GM23338 (cell line): ENCODE data around the gene PLAC8L1. TPM values are rescaled to one million over a fixed set of nuclear protein-coding genes. Genes with fewer than 3 reads are reported as not detected.
"Not testable (repeated sequence)": the region's sequence is repeated elsewhere in the genome, so short reads cannot be mapped to it uniquely, and the experiment has no call there.

Experiments
- ATAC-seq: fragments of 200-7000 bp; cut with Tn5 transposase; 3 replicates; pipeline ENCODE4 v1.9.1; 2020
- DNase-seq: peaks from one replicate; pipeline ENCODE4 v3.0.0-alpha.2; 2015; ENCODE audit warnings: low spot score
- H2AFZ ChIP-seq: fragments of 200-600 bp; sonication (generic); 2 replicates; pipeline ENCODE4 v1.8.0; 2016; ENCODE audit warnings: antibody characterized with exemption, mild to moderate bottlenecking, moderate library complexity
- H3F3A ChIP-seq: fragments of 200-600 bp; sonication (generic); replicated peaks from 2 replicates; pipeline ENCODE4 v1.8.0; 2017; ENCODE audit warnings: antibody characterized with exemption, mixed run types, low read depth
- H3K27ac ChIP-seq: fragments of 200-600 bp; sonication (generic); 2 replicates; pipeline ENCODE4 v1.6.1; 2016; ENCODE audit warnings: low read depth
- H3K27me3 ChIP-seq: fragments of 200-600 bp; sonication (generic); 2 replicates; pipeline ENCODE4 v1.8.0; 2016; ENCODE audit warnings: mild to moderate bottlenecking, mixed run types, moderate library complexity; ENCODE audit not compliant: insufficient read depth
- H3K36me3 ChIP-seq: fragments of 200-600 bp; sonication (generic); 2 replicates; pipeline ENCODE4 v1.8.0; 2016; ENCODE audit warnings: mild to moderate bottlenecking; ENCODE audit not compliant: insufficient read depth
- H3K4me1 ChIP-seq: fragments of 200-600 bp; sonication (generic); 2 replicates; pipeline ENCODE4 v1.8.0; 2016; ENCODE audit warnings: mild to moderate bottlenecking, moderate library complexity; ENCODE audit not compliant: insufficient read depth
- H3K4me2 ChIP-seq: fragments of 200-600 bp; sonication (generic); 2 replicates; pipeline ENCODE4 v1.7.1; 2017; ENCODE audit warnings: mixed run types
- H3K4me3 ChIP-seq: fragments of 200-600 bp; sonication (generic); 2 replicates; pipeline ENCODE4 v1.6.1; 2016; ENCODE audit warnings: mixed run types
- H3K79me2 ChIP-seq: fragments of 200-600 bp; sonication (generic); replicated peaks from 2 replicates; pipeline ENCODE4 v1.8.0; 2017; ENCODE audit warnings: mild to moderate bottlenecking; ENCODE audit not compliant: insufficient read depth
- H3K9me2 ChIP-seq: fragments of 200-600 bp; sonication (generic); 2 replicates; pipeline ENCODE4 v1.8.0; 2017; ENCODE audit not compliant: insufficient read depth
- H4K20me1 ChIP-seq: fragments of 200-600 bp; sonication (generic); replicated peaks from 2 replicates; pipeline ENCODE4 v1.8.0; 2017; ENCODE audit warnings: mild to moderate bottlenecking; ENCODE audit not compliant: insufficient read depth
- H3K27ac Mint-ChIP-seq: 2 replicates; pipeline ENCODE4 v1.8.0; 2020; ENCODE audit warnings: inconsistent platforms, mild to moderate bottlenecking, moderate library complexity, mixed read lengths
- H3K27me3 Mint-ChIP-seq: 3 replicates; pipeline ENCODE4 v1.8.0; 2022; ENCODE audit warnings: low read depth, mild to moderate bottlenecking, moderate library complexity, mixed read lengths, inconsistent platforms; ENCODE audit not compliant: insufficient read depth, poor library complexity
- H3K36me3 Mint-ChIP-seq: 3 replicates; pipeline ENCODE4 v1.8.0; 2021; ENCODE audit warnings: low read depth, mild to moderate bottlenecking, inconsistent platforms, moderate library complexity, mixed read lengths
- H3K4me1 Mint-ChIP-seq: 3 replicates; pipeline ENCODE4 v1.8.0; 2020; ENCODE audit warnings: mild to moderate bottlenecking, inconsistent platforms, mixed read lengths
- H3K4me3 Mint-ChIP-seq: 3 replicates; pipeline ENCODE4 v1.8.0; 2021; ENCODE audit warnings: moderate library complexity, mild to moderate bottlenecking, inconsistent platforms, mixed read lengths
- H3K9me3 Mint-ChIP-seq: 3 replicates; pipeline ENCODE4 v1.8.0; 2020; ENCODE audit warnings: moderate library complexity, mild to moderate bottlenecking, inconsistent platforms, mixed read lengths
- ETS1 ChIP-seq: IDR thresholded peaks from 2 replicates; pipeline ENCODE4 v1.6.1; 2016; ENCODE audit warnings: antibody characterized with exemption
- EZH2 ChIP-seq: fragments of 200-600 bp; sonication (generic); IDR thresholded peaks from one replicate; pipeline ENCODE4 v1.8.0; 2017; ENCODE audit warnings: antibody characterized with exemption, mild to moderate bottlenecking, low read depth; ENCODE audit not compliant: unreplicated experiment
- POLR2AphosphoS5 ChIP-seq: IDR thresholded peaks from 2 replicates; pipeline ENCODE4 v1.6.1; 2016; ENCODE audit warnings: antibody characterized with exemption, low read depth
- REST ChIP-seq: IDR thresholded peaks from one replicate; pipeline ENCODE4 v1.6.1; 2018; ENCODE audit warnings: antibody characterized with exemption; ENCODE audit not compliant: unreplicated experiment
- polyA plus RNA-seq: library from polyadenylated mRNA; unstranded; fragments of >200 nt; fragmentation: Nextera tagmentation; extraction: Ambion mirVana; gene quantifications from 2 replicates; pipeline ENCODE4 v1.2.1, GENCODE V29; 2016
- total RNA-seq: library from RNA; depleted of rRNA; stranded (reverse); fragments of >200 nt; shearing (Covaris generic); gene quantifications from 2 replicates; pipeline ENCODE4 v1.2.3, GENCODE V29; 2014
- TF ChIP-seq, protein P1 (sequence below): fragments of 250-450 bp; sonication (Bioruptor Pico); IDR thresholded peaks from 2 replicates; pipeline ENCODE4 v1.5.0; 2020; ENCODE audit warnings: mild to moderate bottlenecking, moderate library complexity

The PLAC8L1 gene
- total and polyA plus RNA-seq, 2 experiments from 2014 or later: 2.0 TPM; not detected in 1

DNA sequence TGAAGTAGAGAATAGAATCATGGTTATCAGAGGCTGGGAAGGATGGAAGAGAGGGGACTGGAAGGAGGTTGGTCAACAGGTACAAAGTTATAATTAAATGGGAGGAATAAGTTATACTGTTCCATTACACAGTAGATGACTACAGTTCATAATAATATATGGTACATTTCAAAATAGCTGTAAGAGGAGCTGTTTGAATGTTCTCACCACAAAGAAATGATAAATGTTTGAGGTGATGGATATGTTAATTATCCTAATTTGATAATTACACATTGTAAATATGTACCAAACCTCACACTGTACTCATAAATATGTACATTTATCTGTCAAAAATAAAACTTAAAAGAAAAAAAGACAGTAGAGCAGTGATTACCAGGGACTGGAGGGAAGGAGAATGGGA is 12.9 kb upstream of the PLAC8L1 start (continued):
- TF ChIP-seq REST (no peak), ETS1 (no peak), EZH2 (no peak), POLR2AphosphoS5 (no peak)
- TF ChIP-seq, protein P1, sequence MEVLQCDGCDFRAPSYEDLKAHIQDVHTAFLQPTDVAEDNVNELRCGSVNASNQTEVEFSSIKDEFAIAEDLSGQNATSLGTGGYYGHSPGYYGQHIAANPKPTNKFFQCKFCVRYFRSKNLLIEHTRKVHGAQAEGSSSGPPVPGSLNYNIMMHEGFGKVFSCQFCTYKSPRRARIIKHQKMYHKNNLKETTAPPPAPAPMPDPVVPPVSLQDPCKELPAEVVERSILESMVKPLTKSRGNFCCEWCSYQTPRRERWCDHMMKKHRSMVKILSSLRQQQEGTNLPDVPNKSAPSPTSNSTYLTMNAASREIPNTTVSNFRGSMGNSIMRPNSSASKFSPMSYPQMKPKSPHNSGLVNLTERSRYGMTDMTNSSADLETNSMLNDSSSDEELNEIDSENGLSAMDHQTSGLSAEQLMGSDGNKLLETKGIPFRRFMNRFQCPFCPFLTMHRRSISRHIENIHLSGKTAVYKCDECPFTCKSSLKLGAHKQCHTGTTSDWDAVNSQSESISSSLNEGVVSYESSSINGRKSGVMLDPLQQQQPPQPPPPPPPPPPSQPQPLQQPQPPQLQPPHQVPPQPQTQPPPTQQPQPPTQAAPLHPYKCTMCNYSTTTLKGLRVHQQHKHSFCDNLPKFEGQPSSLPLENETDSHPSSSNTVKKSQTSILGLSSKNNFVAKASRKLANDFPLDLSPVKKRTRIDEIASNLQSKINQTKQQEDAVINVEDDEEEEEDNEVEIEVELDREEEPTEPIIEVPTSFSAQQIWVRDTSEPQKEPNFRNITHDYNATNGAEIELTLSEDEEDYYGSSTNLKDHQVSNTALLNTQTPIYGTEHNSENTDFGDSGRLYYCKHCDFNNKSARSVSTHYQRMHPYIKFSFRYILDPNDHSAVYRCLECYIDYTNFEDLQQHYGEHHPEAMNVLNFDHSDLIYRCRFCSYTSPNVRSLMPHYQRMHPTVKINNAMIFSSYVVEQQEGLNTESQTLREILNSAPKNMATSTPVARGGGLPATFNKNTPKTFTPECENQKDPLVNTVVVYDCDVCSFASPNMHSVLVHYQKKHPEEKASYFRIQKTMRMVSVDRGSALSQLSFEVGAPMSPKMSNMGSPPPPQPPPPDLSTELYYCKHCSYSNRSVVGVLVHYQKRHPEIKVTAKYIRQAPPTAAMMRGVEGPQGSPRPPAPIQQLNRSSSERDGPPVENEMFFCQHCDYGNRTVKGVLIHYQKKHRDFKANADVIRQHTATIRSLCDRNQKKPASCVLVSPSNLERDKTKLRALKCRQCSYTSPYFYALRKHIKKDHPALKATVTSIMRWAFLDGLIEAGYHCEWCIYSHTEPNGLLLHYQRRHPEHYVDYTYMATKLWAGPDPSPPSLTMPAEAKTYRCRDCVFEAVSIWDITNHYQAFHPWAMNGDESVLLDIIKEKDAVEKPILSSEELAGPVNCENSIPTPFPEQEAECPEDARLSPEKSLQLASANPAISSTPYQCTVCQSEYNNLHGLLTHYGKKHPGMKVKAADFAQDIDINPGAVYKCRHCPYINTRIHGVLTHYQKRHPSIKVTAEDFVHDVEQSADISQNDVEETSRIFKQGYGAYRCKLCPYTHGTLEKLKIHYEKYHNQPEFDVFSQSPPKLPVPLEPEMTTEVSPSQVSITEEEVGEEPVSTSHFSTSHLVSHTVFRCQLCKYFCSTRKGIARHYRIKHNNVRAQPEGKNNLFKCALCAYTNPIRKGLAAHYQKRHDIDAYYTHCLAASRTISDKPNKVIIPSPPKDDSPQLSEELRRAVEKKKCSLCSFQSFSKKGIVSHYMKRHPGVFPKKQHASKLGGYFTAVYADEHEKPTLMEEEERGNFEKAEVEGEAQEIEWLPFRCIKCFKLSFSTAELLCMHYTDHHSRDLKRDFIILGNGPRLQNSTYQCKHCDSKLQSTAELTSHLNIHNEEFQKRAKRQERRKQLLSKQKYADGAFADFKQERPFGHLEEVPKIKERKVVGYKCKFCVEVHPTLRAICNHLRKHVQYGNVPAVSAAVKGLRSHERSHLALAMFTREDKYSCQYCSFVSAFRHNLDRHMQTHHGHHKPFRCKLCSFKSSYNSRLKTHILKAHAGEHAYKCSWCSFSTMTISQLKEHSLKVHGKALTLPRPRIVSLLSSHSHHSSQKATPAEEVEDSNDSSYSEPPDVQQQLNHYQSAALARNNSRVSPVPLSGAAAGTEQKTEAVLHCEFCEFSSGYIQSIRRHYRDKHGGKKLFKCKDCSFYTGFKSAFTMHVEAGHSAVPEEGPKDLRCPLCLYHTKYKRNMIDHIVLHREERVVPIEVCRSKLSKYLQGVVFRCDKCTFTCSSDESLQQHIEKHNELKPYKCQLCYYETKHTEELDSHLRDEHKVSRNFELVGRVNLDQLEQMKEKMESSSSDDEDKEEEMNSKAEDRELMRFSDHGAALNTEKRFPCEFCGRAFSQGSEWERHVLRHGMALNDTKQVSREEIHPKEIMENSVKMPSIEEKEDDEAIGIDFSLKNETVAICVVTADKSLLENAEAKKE (CRISPR knock-in tag): no peak

DNA sequence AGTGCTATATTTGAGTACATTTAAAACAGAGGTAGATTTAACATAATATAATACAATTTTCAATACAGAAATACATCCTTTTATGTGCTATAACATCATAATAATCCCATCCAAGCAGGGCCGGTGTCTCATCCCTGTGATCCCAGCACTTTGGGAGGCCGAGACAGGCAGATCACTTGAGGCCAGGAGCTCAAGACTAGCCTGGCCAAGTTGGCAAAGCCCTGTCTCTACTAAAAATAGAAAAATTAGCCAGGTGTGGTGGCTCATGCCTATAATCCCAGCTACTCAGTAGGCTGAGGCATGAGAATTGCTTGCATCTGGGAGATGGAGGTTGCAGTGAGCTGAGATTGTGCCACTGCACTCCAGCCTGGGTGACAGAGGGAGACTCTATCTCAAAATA is 11.8 kb upstream of the PLAC8L1 start:
- DNase-seq, H3K27ac Mint-ChIP-seq, H2AFZ ChIP-seq, H3K4me2 ChIP-seq, H3K4me3 ChIP-seq, H3K9me2 ChIP-seq, H3K4me1 ChIP-seq, H4K20me1 ChIP-seq, ATAC-seq, H3K27ac ChIP-seq, H3K4me1 Mint-ChIP-seq, H3K9me3 Mint-ChIP-seq, H3K27me3 Mint-ChIP-seq, H3K27me3 ChIP-seq, H3K4me3 Mint-ChIP-seq, H3F3A ChIP-seq, H3K79me2 ChIP-seq: not testable (repeated sequence)
- peaks cover 81% of the 10 kb centered on the region for H3K36me3 Mint-ChIP-seq
- H3K36me3 ChIP-seq: peaks cover 73% of the 10 kb centered on the region
